ENCODE data around the gene SLC25A27.

GRCh38 chr6:46653439-46654195 lies 842 bp downstream of the SLC25A27 start:
- TF ChIP-seq, protein P1, sequence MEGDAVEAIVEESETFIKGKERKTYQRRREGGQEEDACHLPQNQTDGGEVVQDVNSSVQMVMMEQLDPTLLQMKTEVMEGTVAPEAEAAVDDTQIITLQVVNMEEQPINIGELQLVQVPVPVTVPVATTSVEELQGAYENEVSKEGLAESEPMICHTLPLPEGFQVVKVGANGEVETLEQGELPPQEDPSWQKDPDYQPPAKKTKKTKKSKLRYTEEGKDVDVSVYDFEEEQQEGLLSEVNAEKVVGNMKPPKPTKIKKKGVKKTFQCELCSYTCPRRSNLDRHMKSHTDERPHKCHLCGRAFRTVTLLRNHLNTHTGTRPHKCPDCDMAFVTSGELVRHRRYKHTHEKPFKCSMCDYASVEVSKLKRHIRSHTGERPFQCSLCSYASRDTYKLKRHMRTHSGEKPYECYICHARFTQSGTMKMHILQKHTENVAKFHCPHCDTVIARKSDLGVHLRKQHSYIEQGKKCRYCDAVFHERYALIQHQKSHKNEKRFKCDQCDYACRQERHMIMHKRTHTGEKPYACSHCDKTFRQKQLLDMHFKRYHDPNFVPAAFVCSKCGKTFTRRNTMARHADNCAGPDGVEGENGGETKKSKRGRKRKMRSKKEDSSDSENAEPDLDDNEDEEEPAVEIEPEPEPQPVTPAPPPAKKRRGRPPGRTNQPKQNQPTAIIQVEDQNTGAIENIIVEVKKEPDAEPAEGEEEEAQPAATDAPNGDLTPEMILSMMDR (IDR thresholded peaks at IDR 0.05; ENCODE audit: low read depth, low read length): no peak
- TF ChIP-seq POLR2A (IDR thresholded peaks at IDR 0.05; ENCODE audit: extremely low read depth, insufficient read length): no peak
- TF ChIP-seq MYC (IDR thresholded peaks at IDR 0.05; ENCODE audit: low read depth, low read length): no peak
- TF ChIP-seq, protein P2, sequence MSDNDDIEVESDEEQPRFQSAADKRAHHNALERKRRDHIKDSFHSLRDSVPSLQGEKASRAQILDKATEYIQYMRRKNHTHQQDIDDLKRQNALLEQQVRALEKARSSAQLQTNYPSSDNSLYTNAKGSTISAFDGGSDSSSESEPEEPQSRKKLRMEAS (IDR thresholded peaks at IDR 0.05; ENCODE audit: low read depth, low read length): no peak

All from NB4 (cell line).